ENCODE results near the gene ETAA1.

The ETAA1 gene

DNA sequence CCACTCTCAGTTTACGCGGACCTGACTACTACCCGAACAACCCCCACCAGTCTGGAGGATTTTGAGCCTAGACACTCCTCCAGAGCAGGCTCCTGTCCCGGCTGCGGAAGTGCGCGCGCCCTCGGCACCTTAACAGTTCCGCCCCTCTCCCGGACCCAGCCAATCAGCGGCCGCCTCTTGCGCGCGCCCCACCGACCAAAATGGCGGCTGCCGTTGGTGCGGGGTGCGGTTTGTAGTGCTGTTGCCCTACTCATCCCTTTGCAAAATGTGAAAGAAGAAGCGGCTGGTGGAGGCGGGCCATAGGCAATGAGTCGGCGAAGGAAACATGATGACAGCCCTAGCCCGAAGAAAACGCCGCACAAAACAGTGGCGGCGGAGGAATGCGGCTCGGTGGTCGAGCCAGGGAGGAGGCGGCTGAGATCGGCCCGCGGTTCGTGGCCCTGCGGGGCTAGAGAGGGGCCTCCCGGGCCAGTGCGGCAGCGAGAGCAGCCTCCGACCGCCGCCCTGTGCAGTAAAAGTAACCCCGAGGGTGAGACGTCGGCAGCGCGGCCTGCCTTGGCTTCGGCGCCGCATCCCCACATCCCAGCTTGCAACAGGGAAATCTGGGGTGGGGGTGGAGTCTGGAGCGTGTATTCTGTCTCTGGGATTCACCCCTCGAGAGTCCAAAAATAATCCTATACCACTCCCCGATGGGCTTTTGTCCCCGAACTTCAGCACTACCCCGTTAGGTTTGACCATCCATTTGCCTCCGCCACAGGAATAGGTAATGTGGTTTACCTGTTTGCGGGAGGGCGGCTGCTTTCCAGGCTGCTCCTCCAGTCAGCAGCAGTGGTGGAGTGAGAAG, at the start of gene ETAA1:
Gene ETAA1 (plus strand): TSS at position 191 of the 844 bp plus-strand sequence. CDS start 116 bp downstream, at position 307.
- peak; percentile 39 for DNase-seq

DNA sequence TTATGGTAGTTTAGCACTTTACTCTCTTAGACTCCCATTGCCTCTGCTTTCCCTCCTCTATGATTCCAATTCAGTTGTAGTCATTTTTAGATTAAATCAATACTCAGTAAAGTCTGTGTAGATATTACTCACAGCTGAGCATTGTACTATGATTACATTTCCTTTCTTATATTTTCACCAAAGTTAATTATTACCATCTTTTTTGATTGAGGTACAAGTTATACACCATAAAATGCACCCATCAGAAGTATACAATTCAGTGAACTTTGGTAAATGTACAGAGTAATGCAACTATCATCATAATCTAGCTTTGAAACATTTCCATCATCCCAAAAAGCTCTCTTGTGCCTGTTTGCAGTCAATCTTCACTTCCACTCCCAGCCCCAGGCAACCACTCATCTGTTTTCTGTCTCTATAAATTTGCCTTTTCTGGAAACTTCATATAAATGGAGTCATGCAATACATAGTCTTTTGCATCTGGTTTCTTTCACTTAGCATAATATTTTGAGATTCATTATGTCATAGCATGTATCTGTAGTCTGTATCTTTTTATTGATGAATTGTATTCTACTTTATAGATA, 30.2 kb upstream of the ETAA1 start:
- DNase-seq = no peak

DNA sequence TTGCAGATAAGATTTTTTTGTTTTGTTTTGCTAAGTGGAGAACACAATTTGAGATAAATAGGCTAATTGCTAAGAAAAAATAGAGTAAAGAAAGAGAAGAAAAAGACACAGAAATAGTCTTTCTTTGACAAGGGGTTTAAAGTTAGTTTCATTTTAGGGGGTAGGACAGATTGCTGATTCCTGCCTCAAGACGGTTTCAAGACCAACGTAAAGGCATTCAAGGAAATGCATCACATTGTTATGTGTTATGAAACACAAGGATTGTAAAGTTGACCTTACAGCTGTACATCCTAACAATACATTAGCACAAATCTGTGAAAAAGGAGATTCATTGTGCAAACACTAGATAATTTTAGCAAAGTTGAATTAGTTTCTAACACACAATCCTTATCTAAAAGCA, 22.7 kb upstream of the ETAA1 start:
- no peak for DNase-seq

DNA sequence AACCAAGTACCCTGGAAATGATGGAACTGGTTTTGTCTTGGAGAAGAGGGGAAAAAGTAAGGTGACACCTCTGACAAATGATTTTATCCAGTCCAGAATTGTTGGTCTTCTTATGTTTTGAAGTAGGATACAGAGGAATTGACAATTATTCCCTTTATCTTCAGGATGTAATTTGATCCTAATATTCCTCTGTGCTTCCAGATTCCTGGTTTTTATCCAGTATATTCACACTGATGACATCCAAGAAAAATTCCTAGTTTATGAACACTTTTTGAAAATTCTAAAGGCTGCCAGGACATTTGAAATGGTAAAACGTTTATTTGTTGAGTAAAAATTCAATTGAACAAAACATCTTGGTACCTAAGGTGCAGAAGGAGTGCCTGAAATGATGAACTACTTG, 22.2 kb upstream of the ETAA1 start:
- DNase-seq = no peak

DNA sequence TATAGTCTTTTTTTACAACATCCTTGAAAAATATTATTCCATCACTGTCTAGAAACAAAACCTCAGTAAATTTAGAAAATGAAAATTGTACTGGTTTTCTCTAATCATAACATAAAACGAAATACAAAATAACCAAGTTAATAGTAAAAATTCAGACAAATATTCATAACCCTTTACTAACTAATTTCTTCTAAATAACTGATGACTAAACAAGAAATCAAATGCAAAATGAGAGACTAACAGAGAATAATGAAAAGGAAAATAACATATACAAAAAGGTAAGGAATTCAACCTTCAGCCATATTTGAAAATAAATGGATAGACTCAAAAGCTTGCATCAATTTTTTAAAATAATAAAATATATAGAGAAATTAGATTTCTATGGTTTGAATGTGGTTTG, 18.6 kb upstream of the ETAA1 start:
- no peak for DNase-seq

DNA sequence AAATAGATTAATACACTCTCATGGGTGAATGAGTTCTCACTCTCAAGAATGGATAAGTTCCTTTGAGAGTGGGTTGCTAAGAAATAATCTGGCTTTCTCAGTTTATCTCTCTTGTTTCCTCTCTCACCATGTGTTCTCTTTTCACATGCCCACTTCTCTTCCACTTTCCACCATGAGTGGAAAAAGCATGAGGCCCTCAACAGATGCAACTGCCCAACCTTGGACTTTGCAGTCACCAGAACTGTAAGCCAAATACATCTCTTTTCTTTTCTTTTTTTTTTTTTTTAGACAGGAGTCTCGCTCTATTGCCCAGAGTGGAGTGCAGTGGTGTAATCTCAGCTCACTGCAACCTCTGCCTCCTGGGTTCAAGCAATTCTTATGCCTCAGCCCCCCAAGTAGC, 18.1 kb upstream of the ETAA1 start:
- no peak for DNase-seq

DNA sequence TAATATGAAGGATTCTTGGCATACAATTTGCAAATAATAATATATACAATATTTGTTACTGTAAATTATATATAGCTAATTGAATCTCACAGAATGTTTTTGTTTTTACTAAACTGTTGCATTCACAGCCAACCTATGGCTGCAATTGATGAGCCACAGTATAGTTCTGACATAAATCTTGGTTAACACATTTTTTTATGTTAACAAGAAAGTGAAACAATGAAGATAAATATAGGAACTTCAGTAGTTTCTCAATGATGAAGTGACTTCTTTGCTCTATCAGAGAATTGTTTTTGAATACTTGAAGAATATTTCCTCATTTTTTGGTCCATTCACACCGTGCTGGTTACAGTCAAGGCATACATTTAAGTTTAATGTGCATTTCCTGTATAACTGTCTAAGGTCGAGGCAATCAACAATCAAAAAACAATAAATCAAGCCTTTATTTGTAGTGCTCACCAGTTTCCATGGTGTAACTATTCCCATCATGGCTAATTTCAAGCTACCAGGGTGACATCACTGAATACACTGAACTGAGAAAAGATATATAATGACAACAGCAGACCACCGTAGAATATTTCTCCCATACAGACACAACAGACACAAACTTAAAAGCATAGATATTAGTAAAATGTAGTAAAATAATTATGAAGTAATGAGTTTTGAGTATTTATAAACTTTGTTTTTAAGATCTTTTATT, 12.9 kb upstream of the ETAA1 start:
- DNase-seq = no peak

DNA sequence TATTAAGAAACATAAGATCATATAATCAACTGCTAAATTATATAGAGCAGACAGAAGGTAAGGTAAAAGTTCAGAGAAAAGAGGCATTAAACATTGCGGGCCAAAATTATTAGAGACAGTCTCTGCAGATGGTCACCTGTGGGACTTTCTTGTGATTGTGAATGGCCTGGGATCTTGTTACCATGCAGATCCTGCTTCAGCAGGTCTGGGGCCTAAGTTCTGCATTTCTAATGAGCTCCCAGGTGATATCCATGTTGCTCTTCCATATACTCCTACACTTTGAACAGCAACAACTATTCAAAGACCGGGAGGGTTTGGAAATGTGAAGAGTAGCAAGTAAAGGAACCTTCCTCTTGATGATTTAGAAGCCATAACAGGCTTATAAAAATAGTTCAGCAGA, 8.5 kb upstream of the ETAA1 start:
- DNase-seq = no peak

DNA sequence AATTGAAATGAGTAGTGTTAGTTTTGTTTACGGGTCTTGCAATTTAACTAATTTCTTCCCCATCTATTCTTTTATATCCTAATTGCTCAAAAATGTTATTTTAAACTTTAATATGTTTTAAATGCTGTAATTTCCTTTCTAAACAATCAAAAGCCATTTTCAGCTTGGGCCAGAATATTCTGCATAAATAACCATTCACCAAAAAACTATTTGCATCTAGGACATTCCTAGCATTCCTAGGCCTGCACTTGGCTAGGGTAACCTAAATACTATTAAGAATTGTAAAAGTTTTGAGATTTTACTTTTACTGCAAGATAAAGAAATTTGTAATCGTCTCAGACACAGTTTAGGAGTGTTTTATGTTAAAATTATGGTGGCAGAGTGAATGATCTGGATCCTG, 7.8 kb upstream of the ETAA1 start:
- no peak for DNase-seq

DNA sequence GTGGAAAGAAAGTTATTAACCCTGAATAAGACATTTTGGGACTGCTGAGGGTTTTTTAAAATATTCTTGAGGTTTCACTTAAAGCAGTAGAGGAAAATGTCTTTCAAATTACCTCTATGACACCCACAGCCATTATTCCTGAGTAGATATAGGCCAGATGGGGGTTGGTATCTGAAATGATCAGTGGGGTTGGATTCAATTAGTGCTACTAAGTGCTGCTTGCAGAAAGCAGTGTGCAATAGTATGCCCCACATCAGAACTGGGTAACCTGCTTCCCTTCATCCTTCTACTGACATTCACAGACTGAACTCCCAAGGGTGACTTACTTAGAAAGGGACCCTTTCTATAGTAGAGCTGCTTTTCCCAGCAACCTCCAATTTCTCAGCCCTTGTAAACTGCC, 7.3 kb upstream of the ETAA1 start:
- no peak for DNase-seq

DNA sequence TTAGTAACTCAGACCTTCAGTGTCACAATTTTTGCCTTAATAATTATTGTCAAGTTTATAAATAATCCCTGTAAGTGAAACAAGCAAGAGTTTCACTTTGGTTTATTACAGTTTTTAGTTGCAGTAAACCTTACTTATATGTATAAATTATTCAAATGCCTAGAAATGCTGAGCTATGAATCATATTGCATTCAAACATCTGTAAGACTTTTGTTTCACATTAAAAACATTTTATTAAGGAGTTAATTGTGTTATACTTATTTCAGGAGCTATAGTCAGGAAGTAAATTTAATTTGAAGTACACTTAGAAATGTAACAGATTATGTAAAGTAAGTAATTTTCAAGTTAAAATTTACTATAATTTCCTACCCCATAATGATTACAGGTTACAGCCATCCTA, 3.9 kb upstream of the ETAA1 start:
- DNase-seq = no peak

DNA sequence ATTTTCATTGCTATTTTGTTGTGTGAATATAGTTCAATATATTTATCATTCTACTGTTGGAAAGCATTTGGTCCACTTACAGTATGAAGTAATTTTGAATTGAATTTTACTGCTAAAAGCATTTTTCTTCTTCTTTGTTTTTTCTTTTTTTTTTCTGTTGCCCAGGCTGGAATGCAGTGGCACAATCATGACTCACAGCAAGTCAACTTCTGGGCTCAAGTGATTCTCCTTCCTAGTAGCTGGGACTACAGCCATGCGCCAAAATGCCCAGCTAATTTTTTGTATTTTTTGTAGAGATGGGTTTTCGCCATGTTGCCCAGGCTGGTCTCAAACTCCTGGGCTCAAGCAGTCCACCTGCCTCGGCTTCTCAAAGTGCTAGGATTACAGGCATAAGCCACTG, 2.4 kb upstream of the ETAA1 start:
- DNase-seq = no peak

DNA sequence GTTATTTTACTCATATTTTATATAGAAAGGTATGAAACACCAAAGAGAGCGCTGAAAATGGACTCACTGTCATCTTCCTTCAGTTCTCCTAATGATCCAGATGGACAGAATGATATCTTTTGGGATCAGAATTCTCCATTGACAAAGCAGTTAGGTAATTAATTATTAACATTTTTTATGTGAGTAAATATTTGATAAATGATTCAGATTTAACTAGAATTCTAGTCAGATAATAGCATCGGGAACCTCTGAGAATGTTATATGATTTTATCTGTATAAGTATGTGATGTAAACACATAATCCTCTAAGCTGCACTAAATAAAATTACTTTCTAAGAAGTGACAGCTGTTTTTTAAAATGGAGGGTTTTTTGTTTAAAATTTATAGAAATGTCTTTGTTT, 2.0 kb downstream of the ETAA1 start:
- DNase-seq = no peak

DNA sequence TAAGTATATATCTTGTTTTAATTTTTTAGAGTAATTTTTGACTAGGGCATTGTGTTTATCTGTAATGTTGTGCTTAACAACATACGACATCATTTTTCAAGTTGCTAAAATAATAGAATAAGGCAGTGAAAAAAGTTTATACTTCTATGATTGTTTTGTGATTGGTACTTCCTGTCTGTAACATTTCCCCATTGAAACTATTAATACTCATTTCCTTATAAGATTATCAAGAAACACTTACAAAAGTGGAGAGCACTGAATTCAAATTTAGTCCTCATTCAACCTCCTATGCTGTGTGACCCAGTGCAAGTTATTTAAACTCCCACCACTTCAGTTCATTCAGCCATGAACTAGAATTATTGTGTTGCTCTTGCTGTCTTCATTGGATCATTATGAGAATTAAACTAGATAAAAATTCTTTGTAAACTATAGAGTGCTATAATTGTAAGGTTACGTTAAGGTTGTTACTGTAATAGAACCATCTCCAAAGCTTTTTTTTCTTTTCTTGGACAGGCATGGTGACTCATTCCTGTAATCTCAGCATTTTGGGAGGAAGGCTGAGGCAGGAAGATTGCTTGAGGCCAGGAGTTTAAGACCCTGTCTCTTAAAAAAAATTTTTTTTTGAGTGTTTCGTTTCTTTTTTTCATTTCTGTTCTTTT, 2.8 kb downstream of the ETAA1 start:
- no peak for DNase-seq

DNA sequence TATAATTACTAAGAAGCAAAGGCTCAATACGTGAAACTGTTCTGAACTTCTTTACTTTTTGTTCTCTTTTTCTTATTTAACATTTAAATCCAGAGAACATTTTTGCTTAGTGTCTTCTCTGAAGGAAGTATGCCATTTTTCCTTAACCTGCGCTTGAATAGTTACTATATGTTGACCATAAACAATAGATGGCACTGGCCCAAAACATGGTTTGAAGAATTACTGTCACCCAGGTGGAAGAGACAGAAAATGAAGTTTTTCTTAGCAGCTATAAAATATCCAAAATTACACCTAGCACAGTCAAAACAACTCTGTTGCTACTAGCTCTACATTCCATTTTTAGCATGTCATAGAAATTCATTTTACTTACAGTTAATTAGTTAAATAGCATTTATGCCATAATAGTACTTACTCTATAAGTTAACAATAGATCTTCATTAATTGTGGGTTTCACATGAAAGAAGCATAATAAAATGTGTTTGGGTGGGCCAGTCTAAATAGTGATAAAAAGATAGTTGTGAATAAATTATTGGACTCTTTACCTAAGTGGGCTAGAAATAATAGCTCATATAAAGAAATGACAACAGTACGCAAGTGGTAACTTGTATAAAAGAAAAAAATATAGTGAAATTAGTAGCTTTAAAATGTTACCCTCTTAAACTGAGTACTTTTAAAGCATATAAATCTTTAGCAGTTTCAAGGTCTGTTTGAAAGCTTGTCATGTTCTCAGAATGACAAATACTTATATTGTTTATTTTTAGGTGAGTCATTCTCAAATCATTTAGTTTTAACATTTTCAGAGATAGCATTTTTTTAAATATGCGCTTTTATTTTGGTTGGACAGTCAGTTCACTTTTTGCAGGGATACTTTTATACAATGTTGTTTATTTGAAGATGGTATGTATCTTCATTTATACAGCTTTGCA, 3.7 kb downstream of the ETAA1 start:
- no peak for DNase-seq

DNA sequence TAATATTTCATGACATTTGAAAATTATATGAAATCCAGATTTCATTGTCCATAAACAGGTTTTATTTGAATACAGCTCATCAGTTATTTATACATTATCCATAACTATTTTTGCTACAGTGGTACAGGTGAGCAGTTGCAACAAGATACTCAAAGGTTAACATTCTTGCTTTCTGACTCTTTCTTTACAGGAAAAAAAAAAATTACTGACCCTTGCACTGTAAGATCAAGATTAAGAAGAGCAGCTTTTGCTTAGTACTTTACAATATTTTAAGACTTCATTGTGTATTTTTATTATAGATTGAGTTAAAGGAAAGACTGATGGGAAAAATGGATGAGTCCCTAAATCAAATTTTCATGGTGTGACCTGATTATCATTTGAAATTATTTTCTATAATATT, 11.2 kb downstream of the ETAA1 start:
- no peak for DNase-seq

DNA sequence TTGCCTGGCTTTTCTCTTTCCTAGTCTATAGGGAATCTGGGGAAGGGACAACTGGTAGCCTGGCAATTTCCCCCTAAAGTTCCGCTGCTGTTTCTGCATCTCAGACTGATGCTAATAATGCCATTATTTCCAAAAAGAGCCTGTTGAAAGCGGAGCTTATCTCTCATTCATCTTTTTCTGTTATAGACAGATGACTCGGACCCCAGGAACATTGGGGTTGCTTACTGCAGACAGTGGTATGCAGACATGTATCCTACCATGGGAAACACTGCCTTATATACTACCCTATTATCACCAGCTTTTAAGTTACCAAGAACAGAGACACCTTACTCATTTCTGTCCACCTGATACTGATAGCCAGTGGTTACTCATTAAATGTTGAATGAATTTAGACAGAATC, 15.3 kb downstream of the ETAA1 start:
- DNase-seq = no peak

DNA sequence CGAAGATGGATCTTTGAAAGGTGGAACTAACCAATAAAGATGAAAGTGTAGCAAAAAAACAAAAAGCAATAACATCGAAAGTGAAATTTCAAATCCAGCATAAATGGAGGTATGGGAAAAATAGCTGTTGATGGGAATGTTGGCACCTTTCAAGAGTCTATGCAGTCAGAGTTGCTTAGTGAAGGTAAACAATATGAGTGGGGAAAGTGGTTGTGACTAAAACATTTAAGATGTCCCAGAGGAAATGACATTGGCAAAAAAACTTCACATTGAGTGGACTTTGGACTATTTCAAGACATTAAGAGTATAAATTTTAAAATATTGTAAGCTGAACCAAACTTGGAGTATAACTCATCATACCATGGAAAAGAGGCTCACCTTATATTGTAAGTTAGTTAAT, 17.7 kb downstream of the ETAA1 start:
- no peak for DNase-seq

DNA sequence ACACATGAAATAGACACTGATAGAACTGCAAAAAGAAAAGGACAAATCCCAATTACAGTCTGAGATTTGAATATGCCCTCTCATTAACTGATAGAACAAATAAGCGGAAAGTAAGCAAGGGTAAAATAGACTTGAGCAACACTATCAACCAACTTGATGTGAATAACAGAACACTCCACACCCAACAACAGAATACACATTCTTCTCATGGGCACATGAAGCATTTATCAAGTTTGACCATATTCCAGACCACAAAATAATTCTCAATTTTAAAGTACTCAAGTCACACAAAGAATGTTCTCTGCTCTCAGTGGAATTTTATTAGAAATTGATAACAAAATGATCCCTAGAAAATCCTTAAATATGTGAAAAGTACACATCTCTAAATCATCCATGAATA, 19.0 kb downstream of the ETAA1 start:
- DNase-seq = no peak

DNA sequence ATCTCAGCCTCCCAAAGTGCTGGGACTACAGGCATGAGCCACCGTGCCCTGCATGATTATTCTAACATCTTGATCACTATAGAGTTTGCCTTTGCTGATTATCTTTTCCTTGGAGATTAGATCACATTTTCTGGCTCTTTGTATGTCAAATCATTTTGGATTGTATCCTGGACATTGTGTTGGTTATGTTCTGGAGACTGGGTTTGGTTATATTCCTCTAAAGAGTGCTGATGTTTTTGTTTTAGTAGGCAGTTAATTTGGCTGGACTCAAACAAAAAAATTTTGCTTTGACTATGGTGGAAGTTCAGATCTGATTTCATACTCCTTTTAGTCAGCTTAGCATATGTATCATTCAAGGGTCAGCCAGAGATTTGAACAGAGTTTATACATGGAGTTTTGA, 26.4 kb downstream of the ETAA1 start:
- no peak for DNase-seq

DNA sequence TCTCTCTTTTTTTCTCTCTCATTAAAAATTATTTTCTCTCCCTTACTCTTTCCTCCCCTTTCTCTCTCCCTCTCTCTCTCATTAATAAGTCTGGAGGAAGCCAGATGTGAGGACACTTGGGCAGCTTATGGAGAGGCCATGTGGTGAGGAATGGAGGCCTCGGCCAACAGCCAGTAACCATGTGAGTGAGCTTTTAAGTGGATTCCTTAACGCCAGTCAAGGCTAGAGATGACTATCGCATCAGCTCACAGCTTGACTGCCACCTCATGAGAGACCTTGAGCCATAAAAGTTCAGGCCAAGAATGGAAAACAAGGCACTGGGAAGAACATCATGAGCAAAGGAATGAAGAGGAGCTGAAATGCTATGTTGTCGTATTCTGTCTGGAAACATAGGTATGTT, 39.1 kb downstream of the ETAA1 start:
- no peak for DNase-seq

DNA sequence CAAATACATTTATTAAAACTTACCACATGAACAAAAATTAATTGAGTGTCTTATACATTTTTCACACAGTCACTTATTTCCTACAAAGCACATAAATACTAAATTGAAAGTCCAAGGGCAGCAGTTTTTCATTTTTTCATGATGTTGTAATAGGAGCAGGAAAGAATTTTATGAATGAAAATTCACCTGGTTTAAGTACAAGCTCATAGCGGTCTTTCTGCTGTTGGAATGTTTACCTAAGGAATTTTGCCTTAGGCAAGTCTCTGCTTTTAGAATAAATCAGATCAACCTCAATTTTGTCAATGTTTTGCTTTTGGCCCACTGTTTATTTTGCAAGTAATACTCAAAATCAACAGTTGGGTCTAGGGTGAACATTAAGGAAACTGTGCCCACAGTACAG, 40.0 kb downstream of the ETAA1 start:
- no peak for DNase-seq

DNA sequence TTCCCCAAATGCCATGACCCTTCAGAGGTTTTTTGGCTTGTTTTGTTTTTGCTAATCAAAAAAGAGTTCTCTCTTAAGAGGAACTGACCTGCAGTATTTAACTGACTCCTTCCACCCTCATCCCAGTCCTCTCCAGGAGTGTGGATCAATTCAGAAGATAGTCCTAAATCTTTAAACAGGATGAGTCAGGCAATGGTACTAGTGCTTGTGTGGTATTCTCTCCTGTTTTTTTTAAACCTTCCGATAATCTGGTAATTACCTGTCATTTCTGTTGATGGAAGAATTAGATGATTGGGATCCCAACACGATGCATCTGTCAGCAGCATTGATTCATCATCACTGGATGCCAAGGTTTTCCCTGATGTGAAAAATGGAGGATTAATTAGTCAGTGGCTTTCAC, 41.2 kb downstream of the ETAA1 start:
- DNase-seq = no peak
